SK-N-SH (cell line): ENCODE measurements around the gene INPP5B. TPM values are rescaled to one million over a fixed set of nuclear protein-coding genes. Genes with fewer than 3 reads are reported as not detected.

Experiments
- CTCF ChIA-PET: fragments of 300-600, 350-600 bp; formaldehyde crosslinking; extraction: SDS; loops from one replicate; lab custom pipeline; 2021; lab: Yijun Ruan, JAX
- POLR2A ChIA-PET: fragments of 350-600 bp; sonication (Branson Sonifier 250); formaldehyde crosslinking; extraction: SDS; loops from one replicate; lab custom pipeline; 2020; ENCODE audit warnings: antibody characterized with exemption, inconsistent platforms; lab: Yijun Ruan, JAX
- DNase-seq: peaks from one replicate; pipeline ENCODE4 v3.0.0; 2012
- H2AFZ ChIP-seq: fragments of 200-600 bp; sonication (generic); 2 replicates; pipeline ENCODE4 v1.8.1; 2016; ENCODE audit warnings: antibody characterized with exemption, mild to moderate bottlenecking, low read depth
- H3F3A ChIP-seq: fragments of 200-600 bp; sonication (generic); replicated peaks from 2 replicates; pipeline ENCODE3; 2016; ENCODE audit warnings: antibody characterized with exemption, mild to moderate bottlenecking; ENCODE audit not compliant: insufficient read depth
- H3K27ac ChIP-seq, 2 experiments: fragments of 200-500 bp in 1 of 2; fragments of 200-600 bp in 1 of 2; sonication (Bioruptor generic) in 1 of 2; sonication (generic), shearing (Covaris generic) in 1 of 2; 2 replicates each; pipeline versions ENCODE4 v1.5.1 to v1.6.1; 2014 to 2016; ENCODE audit warnings: low read depth in 2 of 2, inconsistent platforms in 1 of 2, low read length in 1 of 2, mild to moderate bottlenecking in 1 of 2, mixed read lengths in 1 of 2
- H3K27me3 ChIP-seq: fragments of 200-600 bp; sonication (generic), shearing (Covaris generic); 2 replicates; pipeline ENCODE4 v1.6.1; 2016; ENCODE audit warnings: mixed run types; ENCODE audit not compliant: insufficient read depth
- H3K36me3 ChIP-seq, 2 experiments: fragments of 200-500 bp in 1 of 2; fragments of 200-600 bp in 1 of 2; sonication (Bioruptor generic) in 1 of 2; sonication (generic) in 1 of 2; replicated peaks in 1 of 2; 2 replicates each; pipeline versions ENCODE3 to v1.5.1; 2014 to 2016; ENCODE audit warnings: low read length in 1 of 2, mild to moderate bottlenecking in 1 of 2; ENCODE audit not compliant: insufficient read depth in 2 of 2, control insufficient read depth in 1 of 2
- H3K4me1 ChIP-seq, 2 experiments: fragments of 200-500 bp in 1 of 2; fragments of 200-600 bp in 1 of 2; sonication (Bioruptor generic) in 1 of 2; sonication (generic), shearing (Covaris generic) in 1 of 2; 2 replicates each; pipeline versions ENCODE4 v1.5.1 to v1.6.1; 2014 to 2016; ENCODE audit warnings: low read depth in 1 of 2, low read length in 1 of 2, mixed run types in 1 of 2; ENCODE audit not compliant: insufficient read depth in 2 of 2, control insufficient read depth in 1 of 2
- H3K4me2 ChIP-seq: fragments of 200-600 bp; sonication (generic), shearing (Covaris generic); 2 replicates; pipeline ENCODE4 v1.6.1; 2017; ENCODE audit warnings: mixed run types
- H3K4me3 ChIP-seq, 2 experiments: fragments of 200-500 bp in 1 of 2; fragments of 200-600 bp in 1 of 2; sonication (Bioruptor generic) in 1 of 2; sonication (generic), shearing (Covaris generic) in 1 of 2; 2 replicates each; pipeline versions ENCODE4 v1.5.1 to v1.8.1; 2014 to 2016; ENCODE audit warnings: low read depth in 2 of 2, inconsistent platforms in 1 of 2, low read length in 1 of 2, mild to moderate bottlenecking in 1 of 2, mixed read lengths in 1 of 2, moderate library complexity in 1 of 2
- H3K79me2 ChIP-seq: fragments of 200-600 bp; sonication (generic); 2 replicates; pipeline ENCODE4 v1.8.1; 2017; ENCODE audit warnings: mild to moderate bottlenecking; ENCODE audit not compliant: insufficient read depth
- H3K9ac ChIP-seq: fragments of 200-600 bp; sonication (generic); 2 replicates; pipeline ENCODE4 v1.6.1; 2017; ENCODE audit warnings: mixed run types
- H3K9me2 ChIP-seq: fragments of 200-600 bp; sonication (generic); 2 replicates; pipeline ENCODE4 v1.6.1; 2017; ENCODE audit warnings: mixed run types
- H3K9me3 ChIP-seq: fragments of 200-600 bp; sonication (generic); 2 replicates; pipeline ENCODE4 v1.6.1; 2017; ENCODE audit warnings: mixed run types, mild to moderate bottlenecking, moderate library complexity
- H4K20me1 ChIP-seq: fragments of 200-600 bp; sonication (generic); 2 replicates; pipeline ENCODE4 v1.6.1; 2017; ENCODE audit warnings: mild to moderate bottlenecking, mixed run types; ENCODE audit not compliant: insufficient read depth
- ELF1 ChIP-seq: IDR thresholded peaks from 2 replicates; pipeline ENCODE4 v1.4.0; 2012
- GABPA ChIP-seq: IDR thresholded peaks from 2 replicates; pipeline ENCODE4 v1.4.0; 2012; ENCODE audit warnings: low read depth, mild to moderate bottlenecking
- JUND ChIP-seq: IDR thresholded peaks from 2 replicates; pipeline ENCODE4 v1.4.0; 2012
- POLR2AphosphoS5 ChIP-seq: IDR thresholded peaks from 2 replicates; pipeline ENCODE4 v1.6.1; 2012; ENCODE audit warnings: low read depth, low read length
- RXRA ChIP-seq: IDR thresholded peaks from 2 replicates; pipeline ENCODE4 v1.4.0; 2012; ENCODE audit warnings: low read depth, mild to moderate bottlenecking, borderline replicate concordance
- TAF1 ChIP-seq: IDR thresholded peaks from 2 replicates; pipeline ENCODE4 v1.6.1; 2012; ENCODE audit warnings: low read depth, mild to moderate bottlenecking, low read length, moderate library complexity, borderline replicate concordance
- TEAD4 ChIP-seq: IDR thresholded peaks from 2 replicates; pipeline ENCODE4 v1.4.0; 2012; ENCODE audit warnings: mild to moderate bottlenecking, borderline replicate concordance; ENCODE audit not compliant: insufficient read depth
- WGBS: methylation state at CpG from one replicate; pipeline ENCODE4 v1.1.6; 2017; ENCODE audit warnings: low lambda C conversion rate; 5-methylcytosine and 5-hydroxymethylcytosine counted together
- polyA plus RNA-seq, 3 experiments: library from polyadenylated mRNA; depleted of rRNA; stranded (reverse); fragments of >200 nt; gene quantifications; 2 replicates each; pipeline ENCODE4 v1.2.3, GENCODE V29; 2012
- TF ChIP-seq, protein P1 (sequence below): fragments of 200-600 bp; sonication (generic); IDR thresholded peaks from 2 replicates; pipeline ENCODE4 v1.6.1; 2017; ENCODE audit warnings: antibody characterized with exemption, mild to moderate bottlenecking, moderate library complexity
- TF ChIP-seq, protein P2 (sequence below): IDR thresholded peaks from 2 replicates; pipeline ENCODE4 v1.4.0; 2012; ENCODE audit warnings: low read depth, borderline replicate concordance
- TF ChIP-seq, protein P3 (sequence below): IDR thresholded peaks from 2 replicates; pipeline ENCODE4 v1.4.0; 2012; ENCODE audit warnings: low read depth

Gene INPP5B
- polyA plus RNA-seq, 1 of the 3 experiments (the other 2 are of a cell fraction), result 10.5 TPM

DNA sequence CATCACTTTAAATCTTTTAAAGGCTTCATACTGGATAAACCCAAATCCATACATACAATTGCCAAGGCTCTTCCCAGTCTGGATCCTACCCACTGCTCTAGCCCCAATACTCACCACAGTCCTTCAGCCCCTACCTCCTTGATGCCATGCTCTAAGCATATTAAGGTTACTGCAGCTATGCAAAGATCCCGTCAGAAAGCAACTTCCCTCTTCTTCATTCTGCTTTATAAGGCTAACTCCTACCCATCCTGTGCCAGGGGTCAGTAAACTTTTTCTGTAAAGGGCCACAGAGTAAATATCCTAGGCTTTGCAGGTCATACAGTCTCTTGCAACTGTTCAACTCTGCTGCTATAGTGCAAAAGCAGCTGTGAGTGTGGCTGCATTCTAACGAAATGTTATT lies 53.2 kb downstream of the INPP5B start:
- Histone ChIP-seq H3F3A (peaks cover 5% of the 10 kb centered on the region), H3K4me3 (no peak overlapping the region), H3K9ac (no peak overlapping the region), H3K4me1 (no peaks in the 10 kb centered on the region), H3K36me3 (peaks cover 12 to 21% of the 10 kb centered on the region in 2 experiments), H3K9me3 (no peaks in the 10 kb centered on the region), H4K20me1 (no peaks in the 10 kb centered on the region), H2AFZ (no peak overlapping the region), H3K27ac (no peak overlapping the region), H3K79me2 (peaks cover under 1% of the 10 kb centered on the region; the same call in 1 of the 2 replicates), H3K27me3 (no peaks in the 10 kb centered on the region), H3K9me2 (no peaks in the 10 kb centered on the region), H3K4me2 (no peak overlapping the region)
- POLR2A ChIA-PET, result no interaction called here
- no peak for DNase-seq
- 95% methylated on average over 2 of the region's 2 CpGs for WGBS
- CTCF ChIA-PET, result no interaction called here
- TF ChIP-seq, protein P1, sequence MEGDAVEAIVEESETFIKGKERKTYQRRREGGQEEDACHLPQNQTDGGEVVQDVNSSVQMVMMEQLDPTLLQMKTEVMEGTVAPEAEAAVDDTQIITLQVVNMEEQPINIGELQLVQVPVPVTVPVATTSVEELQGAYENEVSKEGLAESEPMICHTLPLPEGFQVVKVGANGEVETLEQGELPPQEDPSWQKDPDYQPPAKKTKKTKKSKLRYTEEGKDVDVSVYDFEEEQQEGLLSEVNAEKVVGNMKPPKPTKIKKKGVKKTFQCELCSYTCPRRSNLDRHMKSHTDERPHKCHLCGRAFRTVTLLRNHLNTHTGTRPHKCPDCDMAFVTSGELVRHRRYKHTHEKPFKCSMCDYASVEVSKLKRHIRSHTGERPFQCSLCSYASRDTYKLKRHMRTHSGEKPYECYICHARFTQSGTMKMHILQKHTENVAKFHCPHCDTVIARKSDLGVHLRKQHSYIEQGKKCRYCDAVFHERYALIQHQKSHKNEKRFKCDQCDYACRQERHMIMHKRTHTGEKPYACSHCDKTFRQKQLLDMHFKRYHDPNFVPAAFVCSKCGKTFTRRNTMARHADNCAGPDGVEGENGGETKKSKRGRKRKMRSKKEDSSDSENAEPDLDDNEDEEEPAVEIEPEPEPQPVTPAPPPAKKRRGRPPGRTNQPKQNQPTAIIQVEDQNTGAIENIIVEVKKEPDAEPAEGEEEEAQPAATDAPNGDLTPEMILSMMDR, result no peak
- TF ChIP-seq RXRA, result no peak
- no peak for TF ChIP-seq ELF1

DNA sequence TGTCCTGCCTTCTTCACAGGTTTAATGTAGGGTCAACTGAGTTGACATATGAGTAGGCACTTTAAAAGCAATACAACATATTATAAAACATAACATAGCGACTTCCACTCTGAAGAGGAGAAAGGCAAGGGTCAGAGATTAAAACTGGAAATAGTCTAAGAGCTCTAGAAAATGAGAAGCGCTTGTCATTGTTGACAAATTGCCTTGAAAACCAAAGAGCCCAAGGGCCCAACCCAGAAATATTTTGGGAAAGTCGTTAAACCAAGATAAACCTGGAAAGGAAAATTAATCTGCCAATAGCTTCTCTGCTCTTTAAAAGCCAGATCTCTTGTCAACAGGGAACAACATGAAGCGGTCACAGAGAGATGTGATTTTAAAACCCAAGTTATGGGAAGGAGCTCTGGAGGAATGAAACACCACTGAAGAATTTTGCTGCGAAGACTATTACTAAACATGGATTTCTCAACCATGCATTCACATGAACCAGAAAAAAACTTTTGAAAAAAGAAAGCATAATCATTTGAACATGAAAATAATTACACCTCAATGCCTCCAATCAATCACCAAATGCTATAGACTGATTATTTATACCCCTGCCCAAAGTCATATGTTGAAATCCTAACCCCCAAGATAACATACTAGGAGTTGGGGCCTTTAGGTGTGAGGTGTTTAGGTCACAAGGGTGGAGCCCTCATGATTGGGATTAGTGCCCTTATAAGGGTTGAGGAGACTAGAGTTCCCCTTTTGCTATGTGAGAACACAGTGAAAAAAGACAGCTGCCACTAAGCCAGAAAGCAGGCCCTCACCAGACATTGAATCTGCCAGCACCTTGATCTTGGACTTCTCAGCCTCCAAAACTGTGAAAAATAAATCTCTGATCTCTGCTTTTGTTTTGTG lies 54.5 kb downstream of the INPP5B start:
- peaks cover 24 to 33% of the 10 kb centered on the region in 2 experiments for H3K36me3 ChIP-seq
- whole genome bisulfite sequencing, result 78% methylated on average over 5 of the region's 5 CpGs
- H3K4me2 ChIP-seq, result no peak overlapping the region
- TF ChIP-seq, protein P1, result no peak
- TF ChIP-seq, protein P2, sequence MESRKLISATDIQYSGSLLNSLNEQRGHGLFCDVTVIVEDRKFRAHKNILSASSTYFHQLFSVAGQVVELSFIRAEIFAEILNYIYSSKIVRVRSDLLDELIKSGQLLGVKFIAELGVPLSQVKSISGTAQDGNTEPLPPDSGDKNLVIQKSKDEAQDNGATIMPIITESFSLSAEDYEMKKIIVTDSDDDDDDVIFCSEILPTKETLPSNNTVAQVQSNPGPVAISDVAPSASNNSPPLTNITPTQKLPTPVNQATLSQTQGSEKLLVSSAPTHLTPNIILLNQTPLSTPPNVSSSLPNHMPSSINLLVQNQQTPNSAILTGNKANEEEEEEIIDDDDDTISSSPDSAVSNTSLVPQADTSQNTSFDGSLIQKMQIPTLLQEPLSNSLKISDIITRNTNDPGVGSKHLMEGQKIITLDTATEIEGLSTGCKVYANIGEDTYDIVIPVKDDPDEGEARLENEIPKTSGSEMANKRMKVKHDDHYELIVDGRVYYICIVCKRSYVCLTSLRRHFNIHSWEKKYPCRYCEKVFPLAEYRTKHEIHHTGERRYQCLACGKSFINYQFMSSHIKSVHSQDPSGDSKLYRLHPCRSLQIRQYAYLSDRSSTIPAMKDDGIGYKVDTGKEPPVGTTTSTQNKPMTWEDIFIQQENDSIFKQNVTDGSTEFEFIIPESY, result no peak
- TF ChIP-seq POLR2AphosphoS5 (no peak), TAF1 (no peak), ELF1 (no peak), GABPA (no peak), JUND (no peak), TEAD4 (no peak)
- TF ChIP-seq, protein P3, sequence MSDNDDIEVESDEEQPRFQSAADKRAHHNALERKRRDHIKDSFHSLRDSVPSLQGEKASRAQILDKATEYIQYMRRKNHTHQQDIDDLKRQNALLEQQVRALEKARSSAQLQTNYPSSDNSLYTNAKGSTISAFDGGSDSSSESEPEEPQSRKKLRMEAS, result no peak
- H4K20me1 ChIP-seq, result no peaks in the 10 kb centered on the region
- ChIA-PET POLR2A (no interaction called here), CTCF (interaction anchor here (0.6 to 1.0 kb wide), 2 partner anchors 32 to 369 kb away, joined by 4 read pairs; no protein-coding TSS in a partner anchor)
- no peak overlapping the region for H3K9ac ChIP-seq
- peaks cover 8% of the 10 kb centered on the region for H3F3A ChIP-seq
- DNase-seq, result no peak
- no peak overlapping the region for H3K27ac ChIP-seq
- H3K79me2 ChIP-seq, result no peaks in the 10 kb centered on the region
- no peak overlapping the region for H3K4me3 ChIP-seq
- H3K9me2 ChIP-seq, result no peaks in the 10 kb centered on the region
- no peaks in the 10 kb centered on the region for H3K27me3 ChIP-seq
- no peaks in the 10 kb centered on the region for H3K9me3 ChIP-seq
- no peaks in the 10 kb centered on the region for H3K4me1 ChIP-seq
- H2AFZ ChIP-seq, result no peak overlapping the region
